GM21367 (cell line): ENCODE results near the gene TOM1L2.

ENCODE experiments used
- ATAC-seq: cut with Tn5 transposase; IDR thresholded peaks from one replicate; pipeline ENCODE4 v1.9.1; 2021; ENCODE audit not compliant: unreplicated experiment

The TOM1L2 gene

GRCh38 chr17:17837966-17838962 is 133.9 kb downstream of the TOM1L2 start:
- no peak for ATAC-seq

GRCh38 chr17:17837380-17837821 is 134.8 kb downstream of the TOM1L2 start:
- no peak for ATAC-seq

- peak; percentile 10 for ATAC-seq
These were observed 135.3 kb downstream of the TOM1L2 start, which contains the start of gene SREBF1 for GRCh38 chr17:17836818-17837379. Gene SREBF1, minus strand, starts transcription at chr17:17836986. Its CDS starts 169 bp downstream, at chr17:17836817.

GRCh38 chr17:17836250-17836817 is 135.9 kb downstream of the TOM1L2 start:
- ATAC-seq = peak; percentile 47

- no peak for ATAC-seq
These were observed 136.6 kb downstream of the TOM1L2 start for GRCh38 chr17:17835415-17836249.

- no peak for ATAC-seq
These were observed 137.2 kb downstream of the TOM1L2 start for GRCh38 chr17:17834974-17835373.

- ATAC-seq = no peak
These were observed 138.4 kb downstream of the TOM1L2 start for GRCh38 chr17:17833658-17834357.

GRCh38 chr17:17832032-17832363 is 140.2 kb downstream of the TOM1L2 start:
- no peak for ATAC-seq

GRCh38 chr17:17831208-17832031 is 140.8 kb downstream of the TOM1L2 start:
- no peak for ATAC-seq

GRCh38 chr17:17830740-17831207 is 141.4 kb downstream of the TOM1L2 start:
- ATAC-seq = no peak

- ATAC-seq = no peak
These were observed 142.0 kb downstream of the TOM1L2 start for GRCh38 chr17:17830269-17830567.

- no peak for ATAC-seq
These were observed 144.2 kb downstream of the TOM1L2 start for GRCh38 chr17:17827826-17828621.

- ATAC-seq = no peak
These were observed 145.0 kb downstream of the TOM1L2 start for GRCh38 chr17:17826942-17827785.

- ATAC-seq = no peak
These were observed 145.9 kb downstream of the TOM1L2 start for GRCh38 chr17:17826342-17826713.

GRCh38 chr17:17824783-17825614 is 147.2 kb downstream of the TOM1L2 start:
- no peak for ATAC-seq

GRCh38 chr17:17824119-17824782 is 147.9 kb downstream of the TOM1L2 start:
- ATAC-seq = peak; percentile 6
